Measurements from ENCODE around the gene CFAP161. TPM values are rescaled to one million over a fixed set of nuclear protein-coding genes. Genes with fewer than 3 reads are reported as not detected.

The CFAP161 gene
- total RNA-seq, 1 experiment from 2014 or later, result not detected

GRCh38 chr15:81196576-81197254 is 62.6 kb downstream of the CFAP161 start, which contains the start of gene IL16:
Gene IL16, plus strand, starts transcription at chr15:81196879. Its CDS starts 28,521 bp downstream, at chr15:81225400.
- CTCF ChIA-PET, result interaction anchor here (0.6 kb wide), 1 partner anchor 742 kb away, joined by 4 read pairs; no protein-coding TSS in a partner anchor
- Mint-ChIP-seq H3K27me3 (ENCODE audit: insufficient read depth, unreplicated experiment) (no peaks in the 10 kb centered on the region), H3K36me3 (ENCODE audit: insufficient read depth, unreplicated experiment) (no peaks in the 10 kb centered on the region), H3K9me3 (ENCODE audit: unreplicated experiment) (no peaks in the 10 kb centered on the region), H3K4me1 (ENCODE audit: insufficient read depth, unreplicated experiment) (peaks cover under 1% of the 10 kb centered on the region), H3K27ac (ENCODE audit: low read depth, unreplicated experiment) (no peak within 1 kb of the TSS), H3K4me3 (ENCODE audit: unreplicated experiment) (no peak within 1 kb of the TSS)
- no TSS peak for BruUV-seq (replicated peaks)
- no peak for DNase-seq (ENCODE audit: unreplicated experiment)
- TF ChIP-seq, protein P1, sequence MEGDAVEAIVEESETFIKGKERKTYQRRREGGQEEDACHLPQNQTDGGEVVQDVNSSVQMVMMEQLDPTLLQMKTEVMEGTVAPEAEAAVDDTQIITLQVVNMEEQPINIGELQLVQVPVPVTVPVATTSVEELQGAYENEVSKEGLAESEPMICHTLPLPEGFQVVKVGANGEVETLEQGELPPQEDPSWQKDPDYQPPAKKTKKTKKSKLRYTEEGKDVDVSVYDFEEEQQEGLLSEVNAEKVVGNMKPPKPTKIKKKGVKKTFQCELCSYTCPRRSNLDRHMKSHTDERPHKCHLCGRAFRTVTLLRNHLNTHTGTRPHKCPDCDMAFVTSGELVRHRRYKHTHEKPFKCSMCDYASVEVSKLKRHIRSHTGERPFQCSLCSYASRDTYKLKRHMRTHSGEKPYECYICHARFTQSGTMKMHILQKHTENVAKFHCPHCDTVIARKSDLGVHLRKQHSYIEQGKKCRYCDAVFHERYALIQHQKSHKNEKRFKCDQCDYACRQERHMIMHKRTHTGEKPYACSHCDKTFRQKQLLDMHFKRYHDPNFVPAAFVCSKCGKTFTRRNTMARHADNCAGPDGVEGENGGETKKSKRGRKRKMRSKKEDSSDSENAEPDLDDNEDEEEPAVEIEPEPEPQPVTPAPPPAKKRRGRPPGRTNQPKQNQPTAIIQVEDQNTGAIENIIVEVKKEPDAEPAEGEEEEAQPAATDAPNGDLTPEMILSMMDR (IDR thresholded peaks at IDR 0.05; ENCODE audit: unreplicated experiment), result no peak
- intact Hi-C loops (cut with micrococcal nuclease), result no loop called here
- POLR2A ChIA-PET, result no interaction called here

DNA sequence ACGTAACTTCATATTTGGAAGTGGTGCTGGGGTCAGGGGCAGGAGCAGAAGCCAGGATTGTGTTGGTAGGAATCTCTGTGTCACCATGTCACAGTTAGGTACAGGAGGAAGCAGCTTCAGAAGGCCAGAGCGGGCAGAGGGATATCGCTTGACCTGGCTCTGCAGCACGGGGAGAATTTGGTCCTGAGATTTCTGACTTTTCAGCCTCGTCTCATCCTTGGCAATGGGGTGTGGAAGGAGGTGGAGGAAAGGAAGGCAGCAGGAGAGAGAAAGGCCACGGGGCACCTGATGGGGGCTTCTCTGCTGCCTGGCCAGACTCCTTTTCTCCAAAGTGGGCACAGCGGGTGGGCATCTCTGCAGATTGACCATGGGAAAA is 63.2 kb downstream of the CFAP161 start:
- Mint-ChIP-seq H3K4me3 (ENCODE audit: unreplicated experiment) (no peak overlapping the region), H3K27me3 (ENCODE audit: insufficient read depth, unreplicated experiment) (no peaks in the 10 kb centered on the region), H3K27ac (ENCODE audit: low read depth, unreplicated experiment) (no peak overlapping the region), H3K9me3 (ENCODE audit: unreplicated experiment) (no peaks in the 10 kb centered on the region), H3K4me1 (ENCODE audit: insufficient read depth, unreplicated experiment) (no peaks in the 10 kb centered on the region), H3K36me3 (ENCODE audit: insufficient read depth, unreplicated experiment) (no peaks in the 10 kb centered on the region)
- BruUV-seq (replicated peaks), result no TSS peak
- TF ChIP-seq, protein P1 (IDR thresholded peaks at IDR 0.05; ENCODE audit: unreplicated experiment), result no peak
- intact Hi-C loops (cut with micrococcal nuclease), result no loop called here
- no peak for DNase-seq (ENCODE audit: unreplicated experiment)
- ChIA-PET POLR2A (no interaction called here), CTCF (interaction anchor here (0.6 kb wide), 1 partner anchor 741 kb away, joined by 4 read pairs; no protein-coding TSS in a partner anchor)

- POLR2A ChIA-PET, result interaction anchor here (0.6 kb wide), 1 partner anchor 19 kb away, joined by 4 read pairs; no protein-coding TSS in a partner anchor
- H3K27ac Mint-ChIP-seq (ENCODE audit: low read depth, unreplicated experiment), result no peak overlapping the region
- DNase-seq (ENCODE audit: unreplicated experiment), result no peak
- no peak overlapping the region for H3K4me3 Mint-ChIP-seq (ENCODE audit: unreplicated experiment)
- CTCF ChIA-PET, result interaction anchor here (1.0 kb wide), 1 partner anchor 47 kb away, joined by 4 read pairs; no protein-coding TSS in a partner anchor
- H3K9me3 Mint-ChIP-seq (ENCODE audit: unreplicated experiment), result no peaks in the 10 kb centered on the region
- H3K4me1 Mint-ChIP-seq (ENCODE audit: insufficient read depth, unreplicated experiment), result no peaks in the 10 kb centered on the region
- no peaks in the 10 kb centered on the region for H3K36me3 Mint-ChIP-seq (ENCODE audit: insufficient read depth, unreplicated experiment)
- H3K27me3 Mint-ChIP-seq (ENCODE audit: insufficient read depth, unreplicated experiment), result no peaks in the 10 kb centered on the region
- TF ChIP-seq, protein P1 (IDR thresholded peaks at IDR 0.05; ENCODE audit: unreplicated experiment), result no peak
- BruUV-seq (replicated peaks), result no TSS peak
- intact Hi-C loops (cut with micrococcal nuclease), result no loop called here
Observed at GRCh38 chr15:81197688-81198281, 63.7 kb downstream of the CFAP161 start.

Other genes starting within 250 kb of the CFAP161 start
- gene MESD, start 144.5 kb upstream of the CFAP161 start, total RNA-seq (2022), result 29.7 and 30.2 TPM in 2 replicates
- 17.1 and 18.3 TPM in 2 replicates for gene TLNRD1, start 133.3 kb upstream of the CFAP161 start, total RNA-seq (2022)
- gene IL16, start 62.6 kb downstream of the CFAP161 start, total RNA-seq (2022), result 0.72 and 0.81 TPM in 2 replicates
- gene STARD5, start 189.9 kb downstream of the CFAP161 start, total RNA-seq (2022), result 2.0 and 3.4 TPM in 2 replicates
- gene TMC3, start 239.9 kb downstream of the CFAP161 start, total RNA-seq (2022), result not detected in 2 replicates

All from MCF 10A (cell line).